Mesenteric fat pad (tissue), 1 donor: ENCODE results near the gene CYTH3. TPM values are rescaled to one million over a fixed set of nuclear protein-coding genes. Genes with fewer than 3 reads are reported as not detected.

ENCODE experiments used
- DNase-seq: peaks from one replicate; pipeline ENCODE4 v3.0.0-alpha.2; 2020; ENCODE audit warnings: low spot score
- total RNA-seq: library from RNA; stranded (reverse); fragmentation: NEBNext Ultra II Directional; extraction: Animal tissue kit (Norgen Biotek cat#: 25700); gene quantifications from one replicate; pipeline ENCODE4 v1.2.1, GENCODE V29; 2021
- donor health status: DM: yes; HTN: yes; CAD: no.

Gene CYTH3
- total RNA-seq, 1 donor from 2014 or later, result 36.1 TPM

DNA sequence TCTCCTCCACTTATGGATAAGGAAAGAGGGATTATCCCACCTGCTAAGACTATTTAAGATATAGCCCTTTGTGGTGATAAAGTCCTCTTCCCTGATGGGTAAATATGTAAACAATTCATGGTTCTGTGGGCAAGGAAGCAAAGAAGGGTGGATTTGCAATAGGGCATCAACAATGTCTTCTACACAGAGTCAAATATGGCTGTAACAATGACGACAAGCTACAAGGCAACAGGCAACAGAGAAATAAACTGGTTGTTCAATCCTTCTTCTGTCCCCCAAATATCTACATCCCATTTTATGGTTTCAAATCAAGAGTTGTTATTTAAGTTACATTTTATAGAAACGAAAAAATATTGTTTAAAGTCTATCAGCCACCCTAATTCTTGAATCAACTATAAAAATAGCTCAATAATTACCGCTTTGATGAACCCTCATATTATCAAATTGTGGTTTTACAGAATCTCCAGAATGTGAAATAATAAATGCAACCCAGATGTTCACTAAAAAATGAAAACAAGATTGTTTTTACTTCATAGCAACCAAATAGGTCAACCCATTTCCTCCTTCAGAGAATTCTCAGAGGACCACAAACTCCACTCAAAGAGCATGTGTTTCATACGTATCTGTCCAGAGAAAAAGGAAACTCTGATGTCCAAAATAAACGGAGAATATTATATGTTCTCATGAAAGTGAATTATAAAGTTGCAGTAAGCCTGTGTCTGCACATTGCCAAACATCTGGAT lies 13.8 kb downstream of the CYTH3 start:
- no peak for DNase-seq

DNA sequence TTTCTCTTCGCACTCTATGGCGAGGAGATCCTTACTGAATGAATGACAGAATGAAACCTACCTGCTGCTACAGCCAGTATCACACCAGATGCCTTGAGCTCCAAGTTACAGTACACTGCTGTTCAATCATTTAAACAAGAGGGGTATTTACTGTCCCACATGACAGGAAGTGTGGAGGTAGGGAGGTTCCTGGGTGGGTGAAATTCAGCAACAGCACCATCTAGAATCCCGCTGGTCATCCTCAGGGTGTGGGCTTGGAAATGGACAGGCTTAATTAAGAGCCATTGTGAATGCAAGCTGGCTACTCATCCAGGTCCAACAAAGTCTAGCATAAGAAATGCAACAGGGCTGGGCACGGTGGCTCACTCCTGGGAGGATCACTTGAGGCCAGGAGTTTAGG lies 14.7 kb downstream of the CYTH3 start:
- DNase-seq, result no peak

DNA sequence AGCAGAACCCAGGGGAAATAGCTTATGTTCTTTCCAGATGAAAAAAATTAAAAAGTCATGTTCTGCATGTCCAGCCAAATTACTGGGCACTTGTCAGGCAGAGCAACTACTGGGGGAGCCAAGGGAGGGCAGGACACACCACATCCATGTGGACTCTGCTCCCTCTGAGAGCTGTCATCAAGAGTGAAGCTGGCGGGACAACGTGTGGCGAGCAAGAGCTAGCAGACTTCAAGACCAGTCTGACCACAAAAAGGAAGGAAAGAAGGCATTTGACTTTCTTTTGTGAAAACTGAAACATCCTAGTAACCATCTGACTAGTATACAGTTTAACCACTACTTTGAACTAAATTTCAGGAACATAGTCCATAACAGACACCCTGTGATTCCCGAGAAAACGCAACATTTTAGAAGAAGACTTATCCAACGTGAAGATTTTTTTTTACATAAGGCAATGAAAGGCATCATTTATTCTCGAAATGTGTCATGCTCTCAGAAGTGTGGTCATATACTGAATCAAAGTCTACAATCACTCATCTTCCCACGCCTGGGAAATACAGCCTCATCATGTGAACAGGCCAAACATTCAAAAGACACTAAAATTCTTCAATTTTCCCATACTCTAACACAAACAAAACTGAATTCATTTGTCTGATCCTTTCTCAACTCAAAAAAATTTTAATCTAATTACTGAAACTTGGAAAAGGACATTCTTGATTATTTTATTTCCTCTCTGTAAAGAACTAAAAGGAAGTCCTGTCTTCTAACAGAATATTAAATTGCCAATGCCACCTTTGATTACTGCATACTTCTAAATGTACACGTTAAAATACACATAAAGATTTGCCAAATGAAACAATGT lies 15.5 kb downstream of the CYTH3 start:
- DNase-seq, result no peak

DNA sequence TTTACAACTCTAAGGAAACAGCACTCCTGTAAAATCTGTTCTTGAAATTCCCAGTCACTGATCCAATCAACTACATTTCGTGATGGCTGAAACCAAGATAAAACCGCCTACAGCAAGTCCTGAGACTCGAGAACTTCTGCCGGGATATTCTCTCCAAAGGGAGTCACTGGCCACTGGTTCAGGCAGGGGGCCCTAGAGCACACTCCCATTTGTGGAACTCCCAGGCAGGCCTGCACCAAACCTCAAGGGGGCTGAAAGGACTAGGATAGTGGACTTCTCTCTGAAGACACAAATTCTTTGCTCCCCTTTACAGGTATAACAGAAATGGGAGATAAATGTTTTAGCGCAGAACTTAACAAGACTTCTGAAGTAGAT lies 16.3 kb downstream of the CYTH3 start:
- no peak for DNase-seq

DNA sequence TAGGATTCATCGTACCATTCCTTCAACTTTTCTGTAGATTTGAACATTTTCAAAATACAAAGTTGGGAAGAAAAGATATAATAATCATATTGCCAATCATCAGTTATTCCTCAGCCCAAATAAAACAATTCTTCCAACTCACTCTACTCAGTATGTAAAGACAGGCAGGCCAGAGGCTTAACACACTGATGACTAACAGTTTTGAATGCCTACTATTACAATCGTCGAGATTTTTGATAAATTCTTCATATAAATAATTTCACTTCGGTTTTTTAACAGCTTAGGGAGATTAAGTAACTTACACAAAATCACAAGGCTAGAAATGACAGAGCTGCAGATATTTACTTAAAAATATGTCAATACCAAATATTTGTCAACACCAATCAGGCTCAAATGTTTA lies 17.6 kb downstream of the CYTH3 start:
- DNase-seq, result no peak

DNA sequence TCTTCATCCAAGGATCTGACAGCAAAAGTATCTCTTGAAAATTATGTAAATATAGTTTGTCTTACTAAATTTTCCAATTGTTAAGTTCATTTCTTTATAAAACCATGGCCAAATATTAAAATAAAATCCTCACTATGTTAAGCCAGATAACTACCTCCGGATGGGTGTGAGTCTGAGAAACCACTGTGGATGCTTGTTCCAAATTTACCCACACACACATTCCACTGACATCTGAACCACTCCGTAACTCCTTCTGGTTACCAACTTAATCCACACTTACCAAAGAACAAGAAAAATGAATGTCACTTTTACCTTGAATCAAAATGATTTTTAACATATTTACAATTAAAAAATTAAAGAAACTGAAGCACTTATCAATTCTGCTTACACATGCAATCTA lies 19.7 kb downstream of the CYTH3 start:
- DNase-seq, result no peak

DNA sequence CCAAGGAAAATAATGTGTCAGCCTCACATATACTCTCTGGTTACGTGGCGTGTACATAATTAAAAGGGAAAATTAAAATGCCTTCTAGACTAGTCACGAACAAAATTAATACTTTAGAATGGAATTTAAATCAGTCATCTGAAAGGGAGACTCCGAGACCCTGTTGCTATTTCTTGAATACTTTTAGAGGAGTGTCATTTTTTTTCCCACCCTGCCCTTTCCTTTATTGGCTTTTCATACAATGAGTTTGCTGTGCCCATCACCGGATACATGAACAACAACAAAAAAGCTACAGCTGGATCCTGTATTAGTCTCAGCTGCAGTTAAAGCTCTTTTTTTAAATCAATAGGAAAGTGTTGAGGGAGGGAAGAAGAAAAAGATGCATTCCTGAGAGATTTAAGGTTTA lies 20.1 kb downstream of the CYTH3 start:
- DNase-seq, result no peak

DNA sequence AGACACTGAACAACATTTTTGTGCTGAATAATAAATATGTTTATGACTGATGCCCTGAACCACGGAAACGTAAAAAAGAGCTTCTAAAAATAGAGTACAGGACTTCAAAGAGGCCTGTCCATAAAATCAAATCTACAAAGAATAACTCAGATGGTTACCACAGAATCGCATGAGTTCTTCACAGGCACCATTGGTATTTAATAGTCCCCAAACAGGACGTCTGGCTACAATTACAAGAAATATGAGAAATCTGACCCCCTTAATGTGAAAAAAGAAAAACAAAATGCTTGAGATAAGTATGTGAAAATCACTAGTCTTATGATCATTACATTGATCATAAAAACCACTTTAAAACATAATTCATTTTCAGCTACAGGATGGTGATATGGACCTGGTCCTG lies 20.8 kb downstream of the CYTH3 start:
- no peak for DNase-seq

DNA sequence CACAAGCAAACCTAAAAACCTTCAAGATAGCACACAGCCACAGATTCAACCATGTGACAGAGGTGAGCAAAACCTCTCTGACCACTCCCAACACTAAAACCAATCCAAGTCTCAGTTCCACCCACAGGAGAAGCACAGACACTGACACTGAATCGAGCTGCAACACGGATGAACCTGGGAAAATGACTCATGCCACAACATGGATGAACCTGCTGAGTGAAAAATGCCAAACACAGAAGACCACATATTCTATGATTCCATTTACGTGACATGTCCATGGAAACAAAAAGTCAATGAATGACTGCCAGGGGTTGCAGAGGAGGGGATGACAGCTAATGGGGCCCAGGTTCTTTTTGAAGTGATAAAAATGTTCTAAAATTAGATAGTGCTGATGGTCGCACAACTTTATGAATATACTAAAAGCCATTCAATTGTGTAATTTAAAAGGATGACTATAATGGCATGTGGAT lies 22.0 kb downstream of the CYTH3 start:
- DNase-seq, result no peak

DNA sequence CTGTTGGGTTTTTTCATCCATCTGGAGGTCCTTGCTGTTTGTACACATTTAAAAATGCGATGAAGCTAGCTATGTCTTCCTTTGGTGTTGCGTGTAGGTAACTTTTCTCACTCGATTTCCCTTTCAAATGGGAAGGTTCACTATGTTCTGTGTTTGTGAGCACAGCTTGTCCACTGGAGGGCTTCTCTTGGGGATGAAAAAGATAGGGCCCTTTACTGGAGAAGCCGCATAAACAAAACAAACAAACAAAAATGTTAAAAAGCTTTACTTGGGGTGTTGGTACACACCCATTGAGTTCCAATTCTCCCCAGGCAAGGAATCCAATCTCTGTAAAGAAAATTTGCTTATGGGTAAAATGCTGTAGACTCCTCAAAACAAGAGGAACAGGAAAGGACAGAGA lies 23.4 kb downstream of the CYTH3 start:
- DNase-seq, result no peak

DNA sequence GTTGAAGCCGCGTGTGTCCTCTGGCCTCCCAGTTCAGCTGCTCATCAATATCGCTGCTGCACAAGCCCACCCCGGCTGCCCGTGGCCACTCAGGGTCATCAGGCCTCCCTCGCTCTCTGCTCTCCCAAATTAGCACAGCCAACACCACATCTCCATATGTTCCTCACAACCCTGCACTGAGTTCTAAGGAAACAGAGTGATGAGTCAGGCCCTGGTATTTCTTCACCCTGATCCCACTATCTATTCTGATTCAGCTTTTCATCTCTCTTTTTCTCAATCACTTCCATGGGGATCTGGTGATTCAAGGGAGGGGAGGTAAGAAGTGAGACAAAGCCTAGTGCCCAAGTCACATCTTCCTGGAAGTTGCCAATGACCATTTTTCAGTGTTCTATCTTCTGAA lies 23.8 kb downstream of the CYTH3 start:
- DNase-seq, result no peak

DNA sequence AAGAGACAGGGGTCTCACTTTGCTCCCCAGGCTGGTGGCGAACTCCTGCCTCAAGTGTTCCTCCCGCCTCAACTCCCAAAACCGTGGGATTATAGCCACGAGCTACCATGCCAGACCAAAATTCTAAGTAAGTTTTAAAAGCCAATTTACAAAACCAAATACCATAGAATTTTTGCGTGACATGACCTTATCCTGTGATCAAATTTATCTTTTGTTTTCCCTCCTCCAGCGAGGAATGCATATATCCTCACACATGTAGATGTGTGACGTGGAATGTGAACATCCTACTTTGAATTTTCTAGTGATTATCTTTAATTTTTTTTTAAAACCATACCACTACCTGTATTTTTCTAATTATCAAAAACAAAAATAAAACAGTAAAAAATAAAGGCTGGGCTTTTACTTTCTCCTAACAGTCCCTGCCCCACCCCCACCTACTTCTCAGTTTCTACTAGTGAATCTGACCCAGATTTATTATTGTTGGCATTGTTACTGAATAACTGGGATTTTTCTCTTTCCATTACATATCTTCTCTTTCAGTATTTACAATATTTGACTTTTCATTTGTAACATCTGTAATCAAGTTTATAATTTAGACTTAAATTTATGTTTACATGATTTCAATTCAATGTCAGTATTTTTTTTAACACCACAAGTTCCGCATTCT lies 26.0 kb downstream of the CYTH3 start:
- no peak for DNase-seq

DNA sequence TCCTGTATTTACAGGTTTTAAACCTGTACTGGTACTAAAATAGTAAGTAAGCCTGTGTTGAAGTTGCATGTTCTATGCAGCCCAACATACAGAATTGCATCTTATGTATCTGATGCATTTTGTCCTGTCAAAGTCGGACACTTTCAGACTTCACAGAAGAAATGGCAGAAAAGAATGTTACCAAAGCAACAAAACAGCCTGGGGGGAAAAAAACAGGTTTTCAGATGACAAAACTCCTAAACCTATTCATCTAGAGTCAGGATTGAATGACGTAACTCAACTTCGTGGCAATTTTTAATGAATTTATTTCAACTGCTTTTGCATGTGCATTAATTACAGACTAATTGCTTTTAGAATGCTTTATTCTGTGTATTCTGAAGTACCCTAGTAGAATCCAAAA lies 28.4 kb downstream of the CYTH3 start:
- DNase-seq, result no peak

DNA sequence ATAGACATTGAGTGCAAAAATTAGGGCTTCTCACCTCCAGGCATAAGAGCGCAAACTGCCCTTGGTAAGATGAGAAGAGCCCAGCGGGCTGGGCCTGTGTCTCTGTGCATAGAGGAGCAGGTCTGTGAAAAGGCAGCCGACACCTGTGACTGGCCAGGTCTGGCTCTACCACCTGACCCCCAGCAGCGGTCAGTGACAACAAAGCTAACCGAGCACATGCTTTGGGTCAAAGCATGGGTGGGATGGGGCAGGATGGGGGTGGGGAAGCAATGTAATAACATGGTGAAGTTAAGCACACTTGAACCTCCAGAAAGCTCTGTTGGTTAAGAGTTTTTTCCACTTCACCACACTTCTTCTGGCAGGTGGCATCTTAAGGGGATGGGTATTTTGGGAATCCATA lies 29.3 kb downstream of the CYTH3 start:
- no peak for DNase-seq

DNA sequence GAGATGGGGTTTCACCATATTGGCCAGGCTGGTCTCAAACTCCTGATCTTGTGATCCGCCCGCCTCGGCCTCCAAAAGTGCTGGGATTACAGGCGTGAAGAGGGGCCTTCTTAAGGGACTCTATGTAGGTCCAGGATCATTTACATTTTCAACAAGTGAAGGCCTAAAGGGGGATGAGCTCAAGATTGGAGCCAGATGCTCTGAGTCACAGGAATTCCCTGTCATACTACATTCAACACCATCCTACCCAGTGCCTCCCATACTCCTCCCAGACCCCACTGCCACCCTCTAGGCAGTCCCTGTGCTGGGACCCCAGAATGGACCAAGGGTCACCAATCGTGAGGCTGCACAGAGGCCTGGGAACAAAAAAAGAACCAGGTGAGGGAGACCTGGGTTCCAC lies 29.9 kb downstream of the CYTH3 start:
- DNase-seq, result no peak

DNA sequence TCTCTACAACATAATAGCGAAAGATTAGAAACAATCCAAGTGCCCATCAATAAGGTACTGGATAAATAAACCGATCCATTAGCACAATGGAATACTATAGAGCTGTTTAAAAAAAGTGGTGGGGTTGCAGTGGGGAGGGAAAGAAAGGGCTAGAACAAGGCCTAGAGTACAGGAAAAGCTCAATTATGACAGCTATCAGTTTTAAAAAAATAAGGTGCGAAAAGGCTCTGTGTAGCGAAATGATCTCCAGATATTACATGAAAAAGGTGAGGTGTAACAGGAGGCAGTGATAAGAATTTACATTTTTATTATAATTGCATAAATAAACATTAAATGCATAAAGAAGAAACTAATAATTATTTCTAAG lies 30.8 kb downstream of the CYTH3 start:
- no peak for DNase-seq

DNA sequence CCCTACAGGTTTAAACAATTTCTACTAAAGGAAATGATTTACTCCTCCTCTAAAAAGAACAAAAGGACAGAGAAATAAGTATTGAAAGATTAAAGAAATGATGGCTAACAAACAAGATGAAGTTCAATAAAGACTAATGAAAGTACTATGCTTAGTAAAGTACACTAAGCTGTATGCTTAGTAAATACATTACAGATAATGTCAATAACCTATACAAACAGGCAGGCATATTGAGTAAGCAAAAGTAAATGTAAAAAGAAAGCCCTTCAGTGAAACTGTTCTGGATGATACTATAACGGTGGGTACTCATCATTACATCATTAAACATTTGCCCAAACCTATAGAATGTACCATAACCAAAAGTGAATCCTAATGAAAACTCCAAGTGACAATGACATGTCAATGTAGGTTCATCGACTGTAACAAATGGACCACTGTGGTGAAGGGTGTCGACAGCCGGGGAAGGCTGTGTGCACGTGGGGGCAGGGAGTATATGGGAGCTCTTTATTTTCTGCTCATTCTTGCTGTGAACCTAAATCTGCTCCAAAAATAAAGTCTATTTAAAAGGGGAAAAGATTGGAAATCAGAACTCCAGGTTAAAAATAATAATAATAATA lies 34.0 kb downstream of the CYTH3 start:
- DNase-seq, result no peak

DNA sequence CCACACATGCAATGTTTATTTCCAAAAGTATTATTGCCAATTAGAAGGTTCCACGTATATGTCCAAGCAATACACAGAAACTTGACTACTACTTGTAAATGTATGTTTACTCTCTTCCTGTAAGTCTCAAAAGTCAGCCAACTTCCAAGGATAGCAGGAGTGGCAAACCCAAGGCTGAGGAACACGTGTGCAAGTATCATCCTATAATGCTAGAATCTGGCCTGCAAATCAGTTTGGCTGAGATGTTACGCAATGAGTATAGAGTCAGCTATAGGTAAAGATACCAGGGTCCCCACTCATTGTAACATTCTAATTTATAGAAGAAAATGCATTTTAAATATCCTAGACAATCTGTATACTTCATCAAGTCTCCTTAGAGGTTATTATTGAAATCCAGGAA lies 34.7 kb downstream of the CYTH3 start:
- no peak for DNase-seq

DNA sequence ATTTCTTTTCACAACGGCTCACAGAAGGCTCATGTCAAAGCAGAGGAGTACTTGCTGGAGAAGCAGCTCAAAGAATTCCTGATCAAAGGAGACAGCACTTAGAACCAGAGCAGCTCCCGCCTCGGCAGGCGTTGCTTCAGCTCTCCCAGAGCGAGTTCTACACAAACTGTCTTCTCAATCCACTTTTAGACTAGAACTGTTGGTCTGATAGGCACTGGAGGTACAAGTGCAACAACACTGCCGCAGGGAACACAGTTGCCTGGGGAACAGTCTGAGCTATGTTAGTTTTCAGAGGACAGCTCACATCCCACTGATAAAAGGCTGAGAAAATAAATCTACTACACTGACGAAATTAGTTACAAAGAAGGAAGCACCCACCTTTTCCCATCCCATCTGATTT lies 35.4 kb downstream of the CYTH3 start:
- DNase-seq, result no peak

DNA sequence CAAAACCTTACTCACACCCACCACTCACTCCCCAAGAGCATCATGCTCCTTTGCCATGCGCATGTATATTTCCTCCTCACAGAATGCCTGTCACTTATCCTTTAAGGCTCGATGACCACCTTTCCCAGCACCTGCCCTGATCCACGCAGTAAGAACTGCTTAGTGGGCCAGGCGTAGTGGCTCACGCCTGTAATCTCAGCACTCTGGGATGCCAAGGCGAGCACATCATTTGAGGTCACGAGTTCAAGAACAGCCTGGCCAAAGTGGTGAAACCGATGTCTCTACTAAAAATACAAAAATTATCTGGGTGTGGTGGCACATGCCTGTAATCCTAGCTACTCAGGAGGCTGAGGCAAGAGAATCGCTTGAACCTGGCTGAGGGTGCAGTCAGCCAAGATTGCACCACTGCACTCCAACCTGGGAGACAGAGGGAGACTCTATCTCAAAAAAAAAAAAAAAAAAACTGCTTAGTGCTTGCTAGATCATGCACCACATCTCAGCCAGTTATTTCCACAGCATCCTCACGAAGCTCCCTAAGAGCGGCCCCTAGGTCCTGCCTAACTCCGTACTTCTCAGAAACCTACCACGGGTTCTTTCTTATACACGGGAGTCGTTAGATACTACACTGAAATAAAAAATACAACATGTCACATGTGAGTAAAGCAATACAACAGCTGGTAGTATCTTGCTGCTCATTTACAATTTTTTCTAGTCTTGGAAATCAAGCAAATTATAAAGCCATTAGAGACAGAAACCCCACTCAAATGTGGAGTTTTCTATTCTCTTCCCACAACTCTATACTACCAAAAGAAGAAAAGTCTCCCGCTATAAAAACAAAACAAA lies 37.2 kb downstream of the CYTH3 start:
- no peak for DNase-seq

DNA sequence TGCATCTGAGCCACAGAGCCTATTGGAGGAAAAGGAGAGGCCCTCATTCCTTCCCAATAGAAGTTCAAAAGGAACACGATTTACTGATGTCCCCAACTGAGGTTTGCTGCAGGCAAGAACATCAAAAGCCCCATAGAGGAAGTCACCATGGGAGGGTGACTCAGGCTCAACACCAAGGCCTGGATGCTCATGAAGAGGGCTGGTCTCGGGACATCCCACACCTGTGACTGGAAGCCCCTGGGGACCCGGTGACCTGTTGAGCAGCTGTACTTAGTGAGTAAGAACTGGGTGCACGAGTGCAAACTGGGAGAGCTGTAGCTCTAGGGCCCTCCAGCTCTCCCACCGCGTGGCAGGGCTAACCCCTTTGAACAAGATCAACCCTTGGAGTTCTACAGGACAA lies 38.0 kb downstream of the CYTH3 start:
- no peak for DNase-seq
